Activated CD8-positive, alpha-beta memory T cell treated with anti-CD3 and anti-CD28 coated beads, Interleukin-2, amount 10 ng/mL, durations not matched to agents 7 days and 5 days (primary cell): Measurements from ENCODE around the gene SHCBP1. TPM values are rescaled to one million over a fixed set of nuclear protein-coding genes. Genes with fewer than 3 reads are reported as not detected.

Experiments
- ATAC-seq: fragments of 150-1000 bp; cut with Tn5 transposase; one replicate; pipeline ENCODE4 v1.10.0; 2021; ENCODE audit warnings: moderate library complexity
- CTCF ChIA-PET: fragments of 350-600 bp; sonication (Branson Sonifier 250); formaldehyde crosslinking; loops from one replicate; lab custom pipeline; 2021; ENCODE audit warnings: antibody characterized with exemption; lab: Charles Lee
- DNase-seq: peaks from one replicate; pipeline ENCODE4 v3.0.0-alpha.2; 2020
- H3K27ac Mint-ChIP-seq: one replicate; pipeline ENCODE4 v1.8.0; 2021; ENCODE audit warnings: mild to moderate bottlenecking, mixed read lengths
- H3K27me3 Mint-ChIP-seq: one replicate; pipeline ENCODE4 v1.8.0; 2021; ENCODE audit warnings: mixed read lengths
- H3K36me3 Mint-ChIP-seq: one replicate; pipeline ENCODE4 v1.8.0; 2021; ENCODE audit warnings: mild to moderate bottlenecking, mixed read lengths
- H3K4me1 Mint-ChIP-seq: one replicate; pipeline ENCODE4 v1.8.0; 2021; ENCODE audit warnings: mixed read lengths
- H3K4me3 Mint-ChIP-seq: one replicate; pipeline ENCODE4 v1.8.0; 2021; ENCODE audit warnings: mild to moderate bottlenecking, moderate library complexity, mixed read lengths
- H3K9me3 Mint-ChIP-seq: one replicate; pipeline ENCODE4 v1.8.0; 2022; ENCODE audit warnings: low read depth, mixed read lengths
- total RNA-seq, 2 experiments: library from RNA; stranded (reverse); gene quantifications; one replicate each; pipeline ENCODE4 v1.2.3, GENCODE V29; 2021

Gene SHCBP1
- total RNA-seq: 10 to 100 TPM; 53.1 to 60.6 TPM

GRCh38 chr16:46621006-46621933 is at the start of gene SHCBP1:
TSS of gene SHCBP1 (minus strand) at chr16:46621379. CDS start at chr16:46621359, 20 bp downstream.
- H3K4me3 Mint-ChIP-seq: peak within 1 kb of the TSS; percentile 98
- H3K4me1 Mint-ChIP-seq: peaks cover 30% of the 10 kb centered on the region
- DNase-seq (peak; percentile 94), ATAC-seq (peak; percentile 99)
- H3K27ac Mint-ChIP-seq: peak within 1 kb of the TSS; percentile 96
- H3K36me3 Mint-ChIP-seq: peaks cover 29% of the 10 kb centered on the region
- CTCF ChIA-PET: interaction anchor here (1.2 to 2.5 kb wide), 3 partner anchors 13 to 67 kb away, joined by 4 to 8 read pairs (median 4); no protein-coding TSS in a partner anchor
- H3K9me3 Mint-ChIP-seq: no peaks in the 10 kb centered on the region
- no peaks in the 10 kb centered on the region for H3K27me3 Mint-ChIP-seq

GRCh38 chr16:46662123-46662522 is 40.9 kb upstream of the SHCBP1 start:
- ATAC-seq: no peak
- no peaks in the 10 kb centered on the region for H3K9me3 Mint-ChIP-seq
- peaks cover 50% of the 10 kb centered on the region for H3K36me3 Mint-ChIP-seq
- H3K27ac Mint-ChIP-seq: no peak overlapping the region
- CTCF ChIA-PET: interaction anchor here (1.8 kb wide), 1 partner anchor 12 kb away, joined by 9 read pairs; no protein-coding TSS in a partner anchor
- peaks cover 17% of the 10 kb centered on the region for H3K4me1 Mint-ChIP-seq
- no peak for DNase-seq
- H3K27me3 Mint-ChIP-seq: no peaks in the 10 kb centered on the region
- H3K4me3 Mint-ChIP-seq: no peak overlapping the region

GRCh38 chr16:46658925-46659324 is 37.7 kb upstream of the SHCBP1 start:
- DNase-seq (peak; percentile 61), ATAC-seq (peak; percentile 85)
- Mint-ChIP-seq H3K27me3 (no peaks in the 10 kb centered on the region), H3K27ac (peak overlapping the region; percentile 77), H3K4me3 (no peak overlapping the region), H3K4me1 (peaks cover 17% of the 10 kb centered on the region), H3K36me3 (peaks cover 42% of the 10 kb centered on the region), H3K9me3 (no peaks in the 10 kb centered on the region)
- CTCF ChIA-PET: interaction anchor here (1.5 to 2.7 kb wide), 3 partner anchors 10 to 271 kb away, joined by 6 to 7 read pairs (median 7); no protein-coding TSS in a partner anchor

GRCh38 chr16:46651305-46651704 is 30.1 kb upstream of the SHCBP1 start:
- Mint-ChIP-seq H3K9me3 (no peaks in the 10 kb centered on the region), H3K27ac (no peak overlapping the region), H3K4me3 (no peak overlapping the region), H3K27me3 (no peaks in the 10 kb centered on the region), H3K4me1 (no peaks in the 10 kb centered on the region), H3K36me3 (peaks cover 5% of the 10 kb centered on the region)
- ATAC-seq (no peak), DNase-seq (no peak)
- CTCF ChIA-PET: no interaction called here

GRCh38 chr16:46650254-46650623 is 29.1 kb upstream of the SHCBP1 start:
- Mint-ChIP-seq H3K27me3 (no peaks in the 10 kb centered on the region), H3K4me3 (no peak overlapping the region)
- CTCF ChIA-PET: no interaction called here

GRCh38 chr16:46649588-46650253 is 28.5 kb upstream of the SHCBP1 start:
- Mint-ChIP-seq H3K4me3 (no peak overlapping the region), H3K27ac (no peak overlapping the region), H3K9me3 (no peaks in the 10 kb centered on the region), H3K36me3 (peaks cover 1% of the 10 kb centered on the region), H3K27me3 (no peaks in the 10 kb centered on the region), H3K4me1 (no peaks in the 10 kb centered on the region)
- DNase-seq (no peak), ATAC-seq (no peak)
- CTCF ChIA-PET: no interaction called here

More at GRCh38 chr16:46650254-46650623, 29.1 kb upstream of the SHCBP1 start:
- no peak for ATAC-seq
- Mint-ChIP-seq H3K36me3 (peaks cover 1% of the 10 kb centered on the region), H3K27ac (no peak overlapping the region), H3K9me3 (no peaks in the 10 kb centered on the region), H3K4me1 (no peaks in the 10 kb centered on the region)
- no peak for DNase-seq

- H3K4me3 Mint-ChIP-seq: no peak overlapping the region
- peaks cover 4% of the 10 kb centered on the region for H3K27me3 Mint-ChIP-seq
- peaks cover 3% of the 10 kb centered on the region for H3K36me3 Mint-ChIP-seq
- DNase-seq (no peak), ATAC-seq (no peak)
- H3K27ac Mint-ChIP-seq: no peak overlapping the region
- peaks cover 2% of the 10 kb centered on the region for H3K9me3 Mint-ChIP-seq
- H3K4me1 Mint-ChIP-seq: no peaks in the 10 kb centered on the region
- CTCF ChIA-PET: interaction anchor here (1.2 kb wide), 1 partner anchor 25 kb away, joined by 4 read pairs; no protein-coding TSS in a partner anchor
Measured at GRCh38 chr16:46648656-46649055, 27.5 kb upstream of the SHCBP1 start.

GRCh38 chr16:46638947-46639925 is 18.1 kb upstream of the SHCBP1 start:
- CTCF ChIA-PET: no interaction called here
- no peaks in the 10 kb centered on the region for H3K4me1 Mint-ChIP-seq
- H3K4me3 Mint-ChIP-seq: no peak overlapping the region

GRCh38 chr16:46632778-46633733 is 11.9 kb upstream of the SHCBP1 start:
- Mint-ChIP-seq H3K27me3 (no peaks in the 10 kb centered on the region), H3K4me3 (peak overlapping the region; percentile 3), H3K36me3 (no peaks in the 10 kb centered on the region), H3K27ac (peak overlapping the region; percentile 17), H3K4me1 (peaks cover 1% of the 10 kb centered on the region), H3K9me3 (no peaks in the 10 kb centered on the region)
- ATAC-seq: peak; percentile 59
- DNase-seq: peak; percentile 41
- CTCF ChIA-PET: no interaction called here

More at GRCh38 chr16:46638947-46639925, 18.1 kb upstream of the SHCBP1 start:
- DNase-seq (no peak), ATAC-seq (no peak)
- H3K27me3 Mint-ChIP-seq: peaks cover 4% of the 10 kb centered on the region
- no peak overlapping the region for H3K27ac Mint-ChIP-seq
- H3K9me3 Mint-ChIP-seq: peaks cover 6% of the 10 kb centered on the region
- peaks cover 9% of the 10 kb centered on the region for H3K36me3 Mint-ChIP-seq

GRCh38 chr16:46629331-46630219 is 8.4 kb upstream of the SHCBP1 start:
- Mint-ChIP-seq H3K27ac (no peak overlapping the region), H3K36me3 (no peaks in the 10 kb centered on the region), H3K9me3 (no peaks in the 10 kb centered on the region), H3K4me1 (peaks cover 1% of the 10 kb centered on the region), H3K4me3 (no peak overlapping the region), H3K27me3 (no peaks in the 10 kb centered on the region)
- ATAC-seq (no peak), DNase-seq (no peak)
- CTCF ChIA-PET: no interaction called here

GRCh38 chr16:46627746-46628145 is 6.6 kb upstream of the SHCBP1 start:
- Mint-ChIP-seq H3K9me3 (no peaks in the 10 kb centered on the region), H3K27ac (no peak overlapping the region), H3K4me1 (peaks cover 1% of the 10 kb centered on the region), H3K36me3 (no peaks in the 10 kb centered on the region), H3K4me3 (no peak overlapping the region), H3K27me3 (no peaks in the 10 kb centered on the region)
- CTCF ChIA-PET: no interaction called here
- no peak for ATAC-seq
- no peak for DNase-seq
